ENCODE data around the gene KLHDC3.
"Not testable (repeated sequence)": the region's sequence is repeated elsewhere in the genome, so short reads cannot be mapped to it uniquely, and the experiment has no call there.

KLHDC3 gene

DNA sequence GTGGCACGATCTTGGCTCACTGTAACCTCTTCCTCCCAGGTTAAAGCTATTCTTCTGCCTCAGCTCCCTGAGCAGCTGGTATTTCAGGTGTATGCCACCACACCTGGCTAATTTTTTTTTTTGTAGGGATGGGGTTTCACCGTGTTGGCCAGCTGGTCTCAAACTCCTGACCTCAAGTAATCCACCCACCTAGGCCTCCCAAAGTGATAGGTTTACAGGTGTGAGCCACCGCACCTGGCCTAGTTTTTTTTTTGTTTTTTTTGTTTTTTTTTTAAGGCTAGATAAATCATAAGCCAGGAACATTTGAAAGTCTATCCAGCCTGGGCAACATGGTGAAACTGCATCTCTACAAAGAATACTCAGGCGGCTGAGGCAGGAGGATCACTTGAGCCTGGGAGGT is 18.3 kb downstream of the KLHDC3 start:
- DNase-seq = no peak

DNA sequence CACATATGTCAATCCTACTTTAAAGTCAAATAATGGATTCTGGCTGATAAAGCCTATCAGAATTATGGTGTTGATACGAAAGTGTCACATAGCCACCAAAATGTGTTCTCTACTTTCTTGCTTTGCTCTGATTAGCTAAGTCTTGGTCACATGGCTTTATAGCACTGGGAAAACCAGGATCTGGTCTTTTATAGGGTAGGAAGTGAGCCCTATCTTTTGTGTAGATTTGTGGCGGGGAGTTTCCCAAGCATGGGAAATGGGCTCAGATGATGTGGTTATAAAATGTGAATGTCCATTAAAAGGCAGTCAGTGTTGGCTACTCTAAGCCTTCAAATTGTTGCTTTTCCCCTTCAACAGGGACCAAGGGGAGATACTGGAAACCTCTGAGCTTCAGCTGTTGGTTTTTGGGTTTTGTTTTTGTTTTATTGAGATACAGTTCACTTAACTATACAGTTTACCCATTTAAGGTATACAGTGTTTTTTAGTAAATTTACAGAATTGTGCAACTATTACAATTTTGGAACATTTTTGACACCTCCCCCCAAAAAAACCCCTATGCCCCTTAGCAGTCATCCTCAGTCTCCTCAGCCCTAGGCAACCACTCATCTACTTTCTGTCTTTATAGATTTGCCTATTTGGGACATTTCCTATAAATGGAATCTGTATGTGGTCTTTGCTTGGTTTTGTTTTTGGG is 19.6 kb downstream of the KLHDC3 start:
- DNase-seq = no peak

DNA sequence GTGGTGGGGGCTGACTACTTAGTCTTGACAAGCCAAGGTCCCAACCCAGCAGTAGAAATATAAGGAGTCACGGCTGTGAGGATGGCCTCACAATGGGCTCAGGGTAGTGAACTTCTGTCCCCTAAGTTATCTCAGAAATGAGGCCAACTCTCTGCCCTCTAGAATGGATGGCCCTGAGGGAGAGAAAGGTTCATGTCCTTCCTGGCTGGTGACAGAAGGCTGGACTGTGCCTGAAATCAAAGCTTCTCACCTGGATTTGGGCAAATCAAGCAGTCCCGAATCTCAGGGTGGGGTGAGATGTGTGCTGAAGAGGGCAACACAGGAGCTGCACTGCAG is 20.1 kb downstream of the KLHDC3 start:
- DNase-seq = no peak

DNA sequence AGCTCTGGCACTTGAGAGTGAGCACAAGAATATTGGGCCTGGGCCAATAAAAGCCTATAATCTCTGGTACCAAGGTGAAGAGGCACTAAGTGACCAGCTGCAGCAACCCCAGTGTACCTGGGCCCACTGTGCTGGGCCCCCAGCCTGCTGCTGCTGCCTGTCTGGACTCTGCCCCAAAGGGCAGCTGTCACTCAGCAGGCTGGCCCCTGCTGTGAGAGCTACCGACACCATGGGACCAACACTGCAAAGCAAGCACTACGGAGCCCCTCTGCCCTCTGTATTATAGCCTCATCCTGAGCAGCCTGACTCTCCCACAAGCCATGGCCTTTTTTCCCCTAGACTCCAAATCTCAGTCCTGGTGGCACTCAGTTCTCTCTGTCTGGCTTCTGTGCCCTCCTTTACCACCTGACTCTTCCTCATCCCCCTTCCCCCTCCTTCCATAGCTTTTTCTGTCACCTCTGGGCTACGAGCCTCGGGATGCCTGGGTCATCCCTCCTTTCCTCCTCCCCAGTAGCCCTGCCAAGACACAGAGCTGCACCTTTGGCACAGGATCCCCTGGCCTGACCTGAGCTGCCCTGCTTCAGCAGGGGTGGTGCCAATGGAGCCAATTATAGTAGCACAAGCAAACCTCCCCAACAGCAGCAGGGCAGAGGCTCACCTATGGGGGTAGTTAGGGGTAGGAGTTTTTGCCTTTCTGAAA is 21.6 kb downstream of the KLHDC3 start:
- DNase-seq = no peak

DNA sequence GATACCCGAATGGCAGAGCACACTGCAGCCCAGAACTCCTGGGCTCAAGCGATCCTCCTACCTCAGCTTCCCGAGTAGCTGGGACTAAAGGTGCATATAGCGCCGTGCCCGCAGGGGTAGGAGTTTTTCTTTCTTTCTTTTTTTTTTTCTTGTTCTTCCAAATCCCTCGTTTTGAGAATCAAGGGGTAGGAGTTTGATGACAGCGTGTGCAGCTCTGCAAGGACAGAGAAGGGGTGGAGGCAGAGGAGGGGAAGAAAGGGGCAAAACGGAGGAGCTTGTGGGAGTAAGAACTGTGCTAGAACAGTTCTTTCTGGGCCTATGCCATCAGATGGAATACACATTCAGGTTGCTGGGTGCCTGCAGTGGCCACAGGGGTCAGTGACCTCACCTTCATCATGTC is 22.7 kb downstream of the KLHDC3 start:
- DNase-seq = no peak

DNA sequence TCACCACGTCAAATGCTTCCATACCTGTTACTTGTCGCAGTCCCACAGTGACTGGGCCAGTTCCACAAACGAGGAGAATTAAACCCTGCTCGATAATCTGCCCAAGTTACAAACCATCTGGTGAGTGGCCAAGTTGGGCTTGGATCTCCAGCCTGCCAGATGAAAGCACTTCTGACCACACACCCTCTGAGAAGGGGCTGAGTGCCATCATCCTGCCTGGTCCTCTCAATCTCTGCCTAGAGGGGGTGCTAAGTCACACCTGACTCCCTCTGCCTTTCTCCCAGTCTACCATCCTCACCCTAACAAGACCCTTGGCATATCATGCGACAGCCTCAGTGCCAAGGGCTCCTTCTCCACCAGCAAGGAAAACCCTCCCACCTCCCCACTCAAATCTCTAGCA is 23.1 kb downstream of the KLHDC3 start:
- DNase-seq = no peak

DNA sequence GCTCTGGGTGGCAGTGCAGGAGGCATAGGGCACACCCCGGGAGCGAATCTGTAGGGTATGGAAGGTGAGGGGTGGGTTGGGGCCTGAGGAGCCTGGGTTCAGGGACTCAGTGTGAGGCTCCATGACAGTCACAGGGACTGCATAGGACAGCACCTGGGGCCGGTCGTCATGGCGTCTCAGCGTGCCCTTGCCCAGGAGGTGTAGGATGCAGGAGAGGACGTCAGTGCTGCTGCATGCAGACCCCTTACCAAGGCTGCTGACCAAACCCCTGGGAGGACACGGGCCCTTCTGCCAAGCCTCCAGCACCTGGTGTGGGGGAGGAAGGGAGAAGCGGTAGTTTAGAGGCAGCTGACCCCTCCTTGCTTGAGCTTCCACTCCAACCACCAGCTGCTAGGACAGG is 23.7 kb downstream of the KLHDC3 start:
- DNase-seq = no peak

DNA sequence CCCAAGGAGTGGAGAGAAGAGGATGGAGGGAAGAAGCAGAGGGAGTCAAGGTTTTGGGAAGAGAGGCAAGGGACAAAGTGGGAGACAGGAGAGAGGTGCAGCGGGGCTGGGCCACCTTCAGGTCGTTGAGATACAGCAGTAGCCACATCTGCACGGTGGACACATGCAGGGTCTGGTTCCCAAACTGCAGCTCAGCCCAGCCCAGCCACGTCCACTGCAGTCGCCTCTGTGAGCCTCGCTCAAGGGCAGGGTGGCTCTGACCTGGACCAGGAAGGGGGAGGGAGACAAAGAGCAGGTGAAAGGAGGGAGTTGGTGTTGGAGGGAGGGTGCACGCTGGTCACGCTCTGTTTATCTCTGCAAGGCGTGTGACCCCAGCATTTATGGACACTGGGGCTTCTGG is 24.7 kb downstream of the KLHDC3 start:
- no peak for DNase-seq

DNA sequence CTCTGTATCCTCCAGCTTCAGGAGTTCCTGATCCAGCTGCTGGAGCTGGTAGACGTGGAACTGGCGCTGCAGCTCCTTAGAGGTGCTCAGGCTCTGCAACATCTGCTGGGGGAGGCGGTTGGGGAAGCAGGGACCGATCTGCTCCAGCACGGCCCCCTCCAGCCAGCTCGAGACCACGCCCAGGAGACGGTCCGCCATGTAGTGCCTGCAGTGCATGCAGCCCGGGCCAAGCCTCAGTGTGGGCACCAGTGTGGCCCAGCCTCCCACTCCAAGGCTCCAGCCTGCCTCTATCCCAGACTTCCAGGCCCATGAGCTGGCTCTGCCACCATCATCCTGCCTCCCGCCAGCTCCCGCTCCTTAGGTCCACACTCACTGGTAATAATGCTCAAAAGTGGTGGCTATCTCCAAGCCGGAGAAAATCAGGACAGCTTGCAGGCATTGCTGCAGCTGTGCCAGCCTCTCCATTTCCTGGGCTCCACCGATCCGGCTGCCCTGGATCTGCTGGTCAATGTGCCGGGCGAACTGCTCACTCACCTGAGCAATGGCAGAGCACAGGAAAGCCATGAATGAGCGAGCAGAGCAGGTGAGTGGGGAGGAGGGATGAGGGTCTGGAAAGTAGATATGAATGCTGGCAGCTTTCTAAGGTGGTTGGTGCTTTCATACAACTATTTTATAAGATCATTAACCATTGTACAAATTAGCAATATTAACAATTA is 26.7 kb downstream of the KLHDC3 start:
- no peak for DNase-seq

DNA sequence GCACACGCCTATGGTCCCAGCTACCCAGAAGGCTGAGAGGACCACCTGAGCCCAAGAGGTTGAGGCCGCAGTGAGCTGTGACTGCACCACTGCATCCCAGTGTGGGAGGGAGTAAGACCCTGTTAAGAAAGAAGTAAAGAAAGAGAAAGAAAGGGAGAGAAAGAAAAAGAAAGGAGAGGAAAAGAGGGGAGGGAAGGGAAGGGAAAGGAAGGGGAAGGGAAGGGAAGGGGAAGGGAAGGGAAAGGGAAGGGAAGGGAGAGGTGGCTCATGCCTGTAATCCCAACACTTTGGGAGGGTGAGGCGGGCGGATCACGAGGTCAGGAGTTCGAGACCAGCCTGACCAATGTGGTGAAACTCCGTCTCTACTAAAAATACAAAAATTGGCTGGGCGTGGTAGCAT is 27.4 kb downstream of the KLHDC3 start:
- not testable (repeated sequence) for DNase-seq

DNA sequence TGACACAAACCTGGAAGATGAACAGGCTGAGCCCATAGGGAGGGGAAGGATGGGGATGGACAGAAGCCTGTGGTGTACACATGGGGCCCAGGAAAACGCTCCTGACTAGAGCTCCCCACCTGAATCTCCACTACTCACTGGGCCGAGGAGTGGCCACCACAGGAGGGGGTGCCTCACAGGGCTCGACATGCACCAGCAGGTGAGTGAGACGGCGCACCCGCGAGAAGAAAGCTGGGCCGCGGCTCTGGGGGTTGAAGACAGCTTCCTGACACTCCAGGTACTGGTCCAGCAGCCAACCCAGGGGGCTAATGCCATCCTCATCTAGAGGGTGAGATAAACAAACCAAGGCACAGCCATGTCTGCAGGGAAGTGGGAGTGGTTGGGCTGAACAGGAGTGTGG is 29.3 kb downstream of the KLHDC3 start:
- DNase-seq = no peak

DNA sequence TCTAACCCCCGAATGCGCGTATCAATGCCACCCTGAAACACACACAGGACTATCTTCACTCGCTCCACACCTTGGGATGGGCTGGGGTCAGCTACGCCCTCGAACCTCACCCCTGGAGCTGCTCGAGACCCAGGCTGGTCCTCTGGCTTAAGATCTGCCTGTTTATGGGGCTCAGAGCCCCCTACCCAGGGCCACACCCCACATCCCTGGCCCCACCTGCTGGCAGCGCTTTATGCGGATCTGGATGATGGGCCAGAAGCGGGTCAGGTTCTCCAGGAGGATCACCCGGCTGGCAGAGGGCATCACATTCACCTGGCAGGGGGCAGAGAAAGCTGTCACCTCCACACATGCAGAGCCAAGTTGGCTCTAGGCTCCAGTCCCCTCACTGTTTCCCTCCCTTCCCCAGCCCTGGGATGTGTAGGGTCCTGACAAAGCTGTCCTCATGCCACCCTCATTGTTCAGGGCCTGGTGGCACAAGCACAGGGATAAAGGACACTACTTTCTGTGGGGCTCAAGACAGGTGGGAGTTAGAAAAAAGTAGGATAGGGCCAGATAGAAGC is 31.4 kb downstream of the KLHDC3 start:
- DNase-seq = no peak

DNA sequence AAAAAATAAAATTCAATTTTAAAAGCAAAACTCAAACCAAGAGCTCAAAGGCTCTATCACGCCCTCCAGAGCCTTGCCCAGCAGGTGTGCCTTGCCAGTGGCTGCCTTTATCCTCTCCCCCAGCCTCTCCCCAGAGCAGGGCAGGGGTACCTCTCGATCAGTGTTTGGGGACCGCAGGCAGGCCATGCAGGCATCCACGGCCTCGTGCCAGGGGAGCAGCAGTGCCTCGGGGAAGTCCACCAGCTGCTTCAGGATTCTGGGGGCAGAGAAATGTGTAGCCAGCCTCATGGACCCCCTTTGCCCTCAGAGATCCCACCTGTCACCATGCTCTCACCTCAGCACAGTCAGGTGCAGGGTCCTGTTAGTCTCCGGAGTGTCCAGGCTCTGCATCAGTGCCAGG is 33.9 kb downstream of the KLHDC3 start:
- DNase-seq = no peak

DNA sequence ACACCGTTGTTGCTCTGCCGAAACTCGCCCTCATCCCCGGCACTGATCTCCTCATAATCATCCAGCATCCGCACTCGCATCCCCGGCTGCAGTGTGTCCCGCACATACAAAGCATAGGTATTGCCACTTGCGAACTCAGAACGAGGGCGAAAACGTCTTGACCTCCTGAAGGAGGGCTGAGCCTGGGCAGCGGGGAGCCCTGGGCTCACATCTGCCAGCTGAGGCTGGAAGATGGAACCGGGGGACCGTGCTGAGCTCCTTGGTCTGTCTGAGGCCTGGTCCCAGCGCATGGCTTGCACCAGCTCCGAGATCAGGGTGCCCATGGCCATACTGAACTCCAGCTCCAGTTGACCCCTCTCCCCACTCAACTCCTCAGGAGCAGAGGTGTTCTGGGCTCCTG is 36.9 kb downstream of the KLHDC3 start:
- DNase-seq = no peak

DNA sequence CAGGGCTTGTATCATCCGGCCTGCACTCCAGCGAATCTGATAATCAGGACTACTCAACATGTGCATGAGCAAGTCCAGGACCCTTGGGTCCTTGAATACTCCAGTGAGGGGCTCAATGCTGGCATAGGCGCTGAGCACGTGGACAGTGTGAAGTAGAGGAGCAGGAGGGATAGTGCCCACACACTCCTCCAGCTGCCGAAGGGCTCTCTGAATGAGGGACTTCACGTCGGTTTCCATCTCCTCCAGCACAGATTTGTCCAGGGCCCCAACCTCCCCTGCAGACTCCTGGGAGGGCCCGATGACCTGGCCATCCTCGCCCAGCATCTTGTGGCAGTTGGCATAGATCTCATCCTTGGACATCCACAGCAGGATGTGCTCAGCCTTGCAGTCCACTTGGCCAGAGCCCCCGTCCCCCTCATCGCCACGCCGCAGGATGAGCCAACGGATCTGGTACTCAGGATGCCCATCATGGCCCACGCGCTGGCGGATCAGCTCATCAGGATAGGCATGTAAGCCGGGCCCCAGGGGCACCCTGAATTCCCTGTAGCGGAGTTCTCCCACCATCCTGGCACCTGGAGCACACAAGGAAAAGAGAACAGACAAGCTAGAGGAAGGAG is 38.3 kb downstream of the KLHDC3 start:
- DNase-seq = no peak

DNA sequence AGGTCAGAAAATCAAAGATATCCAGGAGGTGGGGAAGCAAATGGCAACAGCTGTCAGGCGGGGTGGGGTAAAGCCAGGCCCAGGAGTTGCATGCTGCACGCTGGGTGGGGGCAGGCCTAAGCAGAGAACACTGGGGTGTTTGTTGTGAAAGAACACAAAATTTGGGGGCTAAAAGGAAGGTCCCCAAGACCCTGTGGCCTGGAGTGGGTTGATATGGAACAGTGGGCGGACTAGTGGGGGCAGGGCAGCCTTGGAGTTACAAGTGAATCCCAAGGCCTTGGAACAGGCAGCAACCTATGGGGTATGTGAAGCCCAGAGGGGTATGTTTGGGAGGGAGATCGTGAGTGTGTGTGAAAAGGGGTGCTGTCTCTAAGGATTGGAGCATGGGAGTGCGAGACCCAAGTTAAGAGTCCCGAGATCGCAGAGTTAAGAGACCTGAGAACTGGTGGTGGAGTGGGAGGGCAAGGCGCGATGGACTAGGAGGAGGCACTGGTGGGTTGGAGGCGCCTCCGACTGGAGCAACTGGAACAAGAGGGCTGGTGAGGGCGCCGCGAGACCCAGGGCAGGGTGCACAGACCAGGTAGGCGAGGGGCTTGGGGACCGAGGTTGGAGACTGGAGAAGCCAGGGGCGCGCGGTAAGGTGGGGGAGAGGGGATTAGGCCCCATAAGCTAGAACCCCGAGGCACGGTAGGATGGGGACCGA is 38.9 kb downstream of the KLHDC3 start:
- no peak for DNase-seq

DNA sequence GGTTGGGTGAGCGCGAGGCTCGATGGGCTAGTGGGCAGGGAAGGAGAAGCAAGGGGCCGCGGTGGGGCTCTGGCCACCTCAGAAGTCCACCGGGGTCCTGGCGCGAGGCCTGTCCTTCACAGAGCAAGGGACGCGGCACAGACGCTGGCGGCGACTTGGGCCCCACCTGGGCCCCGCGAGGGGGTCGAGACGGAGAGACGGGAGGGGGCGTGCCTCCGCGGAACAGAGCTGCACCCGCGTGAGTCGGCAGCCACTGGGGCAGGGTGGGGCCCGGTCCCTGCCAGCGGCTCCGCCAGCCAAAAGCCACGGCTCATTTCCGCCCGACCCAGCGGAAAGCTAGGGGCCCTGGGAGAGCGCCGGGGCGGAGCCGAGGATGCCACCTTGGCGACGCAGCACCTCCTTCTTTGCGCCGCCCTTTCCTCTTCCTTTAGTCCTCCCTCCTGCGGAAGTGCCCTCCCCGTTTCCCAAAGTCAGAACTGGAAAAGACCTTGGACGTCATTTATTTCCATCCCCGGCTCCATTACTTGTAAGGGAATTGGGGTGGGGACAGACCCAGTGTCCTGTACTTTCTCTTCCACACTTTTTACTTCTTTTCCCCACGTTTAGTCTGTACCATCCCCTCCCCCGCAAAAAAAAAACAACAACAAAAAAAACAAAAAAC is 39.6 kb downstream of the KLHDC3 start, which contains the start of gene CUL7:
TSS of gene CUL7 (minus strand) at position 307 of the 661 bp plus-strand sequence. CDS start 1,063 bp downstream, outside the sequence.
- DNase-seq = peak; percentile 92

DNA sequence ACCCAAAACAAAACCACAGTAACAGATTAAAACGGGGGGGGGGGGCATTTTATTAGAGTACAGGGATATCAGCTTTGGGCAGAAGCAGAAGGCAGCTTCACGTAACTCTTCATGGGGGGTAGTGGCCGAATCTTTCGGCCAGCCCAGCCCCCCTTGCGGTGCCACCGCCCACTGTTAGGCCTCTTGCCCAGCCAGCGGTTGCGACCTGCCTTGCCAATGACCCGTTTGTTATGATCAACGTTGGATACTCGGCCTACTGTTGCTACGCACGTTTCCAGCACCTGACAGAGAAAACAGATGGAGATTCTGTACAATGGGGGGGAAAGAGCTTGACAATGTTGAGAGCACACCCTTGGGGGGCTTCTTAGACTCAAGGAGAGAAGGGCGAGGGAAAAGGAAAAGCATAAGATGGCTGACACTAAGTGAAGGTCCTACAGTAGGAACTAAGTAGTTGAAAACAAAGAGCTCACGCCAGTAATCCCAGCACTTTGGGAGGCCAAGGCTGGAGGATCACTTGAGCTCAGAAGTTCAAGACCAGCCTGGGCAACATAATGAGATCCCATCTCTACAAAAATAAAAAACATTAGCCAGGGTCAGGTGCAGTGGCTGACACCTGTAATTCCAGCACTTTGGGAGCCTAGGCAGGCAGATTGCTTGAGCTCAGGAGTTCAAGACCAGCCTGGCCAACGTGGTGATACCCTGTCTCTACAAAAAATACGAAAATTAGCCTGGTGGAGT is 40.3 kb downstream of the KLHDC3 start:
- no peak for DNase-seq

DNA sequence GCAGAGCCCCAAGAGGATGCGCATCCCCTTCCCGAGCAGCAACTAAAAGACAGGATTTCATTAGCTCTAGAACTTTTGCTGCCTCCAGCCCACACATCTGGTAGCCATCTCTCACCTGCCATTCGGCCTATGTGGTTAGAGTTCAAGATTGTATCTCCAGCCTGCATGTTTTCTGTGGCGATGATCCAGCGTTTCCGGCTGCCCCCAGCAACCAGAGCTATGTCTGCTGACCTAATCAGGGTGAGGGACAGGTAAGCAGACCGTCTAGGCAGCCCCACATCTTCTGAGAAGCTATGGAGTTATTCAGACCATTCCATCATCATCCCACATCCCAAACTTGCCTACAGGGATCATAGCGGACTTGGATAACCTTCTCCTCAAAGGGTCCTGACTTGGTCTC is 41.9 kb downstream of the KLHDC3 start:
- DNase-seq = no peak

DNA sequence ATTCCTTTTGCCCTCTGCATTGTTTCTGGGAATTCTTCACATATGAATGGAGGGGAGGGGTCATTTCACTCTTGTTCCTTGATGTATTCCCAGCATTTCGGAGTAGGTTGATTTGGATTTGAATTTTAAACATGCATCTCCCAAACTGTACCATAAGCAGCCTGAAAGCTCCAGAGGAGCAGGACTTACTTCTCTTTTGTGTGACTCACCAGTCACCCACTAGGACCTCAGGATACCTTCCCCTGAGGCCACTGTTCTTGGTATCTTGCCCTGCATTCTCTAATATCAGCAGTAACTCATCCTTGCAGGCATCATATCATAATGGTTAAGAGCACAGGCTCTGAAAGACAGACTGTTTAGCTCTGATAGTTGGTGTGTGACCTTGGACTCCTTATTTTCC is 44.5 kb downstream of the KLHDC3 start:
- no peak for DNase-seq
